Measurements from ENCODE around the gene RARRES1.
"Not testable (repeated sequence)": the region's sequence is repeated elsewhere in the genome, so short reads cannot be mapped to it uniquely, and the experiment has no call there.

The RARRES1 gene

GRCh38 chr3:158731486-158731885 lies 771 bp downstream of the RARRES1 start:
- DNase-seq, result no peak

GRCh38 chr3:158728851-158729250 lies 3.4 kb downstream of the RARRES1 start:
- no peak for DNase-seq

- no peak for DNase-seq
Observed at GRCh38 chr3:158728061-158728377, 4.2 kb downstream of the RARRES1 start.

- peak; percentile 84 for DNase-seq
Observed at GRCh38 chr3:158727206-158728060, 4.8 kb downstream of the RARRES1 start.

- peak; percentile 23 for DNase-seq
Observed at GRCh38 chr3:158725348-158726011, 6.8 kb downstream of the RARRES1 start.

- no peak for DNase-seq
Observed at GRCh38 chr3:158723991-158724390, 8.3 kb downstream of the RARRES1 start.

GRCh38 chr3:158722108-158722507 lies 10.1 kb downstream of the RARRES1 start:
- DNase-seq, result no peak

GRCh38 chr3:158718490-158719170 lies 13.6 kb downstream of the RARRES1 start:
- DNase-seq, result no peak

GRCh38 chr3:158717576-158717975 lies 14.7 kb downstream of the RARRES1 start:
- DNase-seq, result no peak

- peak; percentile 72 for DNase-seq
Observed at GRCh38 chr3:158713094-158713499, 19.2 kb downstream of the RARRES1 start.

- no peak for DNase-seq
Observed at GRCh38 chr3:158712443-158712842, 19.8 kb downstream of the RARRES1 start.

GRCh38 chr3:158711886-158712285 lies 20.4 kb downstream of the RARRES1 start:
- DNase-seq, result peak; percentile 81

GRCh38 chr3:158710601-158711000 lies 21.7 kb downstream of the RARRES1 start:
- DNase-seq, result no peak

GRCh38 chr3:158709666-158710083 lies 22.6 kb downstream of the RARRES1 start:
- no peak for DNase-seq

- no peak for DNase-seq
Observed at GRCh38 chr3:158703566-158703965, 28.7 kb downstream of the RARRES1 start.

- DNase-seq, result no peak
Observed at GRCh38 chr3:158702815-158703481, 29.3 kb downstream of the RARRES1 start.

GRCh38 chr3:158701420-158702065 lies 30.7 kb downstream of the RARRES1 start:
- no peak for DNase-seq

- DNase-seq, result no peak
Observed at GRCh38 chr3:158700559-158700958, 31.7 kb downstream of the RARRES1 start.

GRCh38 chr3:158696618-158697017 lies 35.6 kb downstream of the RARRES1 start:
- no peak for DNase-seq

GRCh38 chr3:158693866-158694456 lies 38.3 kb downstream of the RARRES1 start:
- DNase-seq, result not testable (repeated sequence)

- no peak for DNase-seq
Observed at GRCh38 chr3:158685159-158685558, 47.1 kb downstream of the RARRES1 start.

All from inflammatory macrophage treated with lipopolysaccharide for 4 hours (primary cell).